Mesenchymal stem cell (in vitro differentiated cells and primary cell): ENCODE results near the gene GALNT2.
A peak's percentile ranks its signal among the peaks of the same experiment; 100 is the strongest.

Source experiments
- DNase-seq: peaks from one replicate; pipeline ENCODE4 v3.0.0-alpha.2; 2013
- H2AFZ ChIP-seq: one replicate; pipeline ENCODE4 v1.6.1; 2013; ENCODE audit warnings: low read depth, mild to moderate bottlenecking, control low read depth, inconsistent platforms, low read length, moderate library complexity
- H2AK5ac ChIP-seq: 2 replicates; pipeline ENCODE4 v1.6.1; 2013; ENCODE audit warnings: low read length, moderate library complexity, mild to moderate bottlenecking, inconsistent platforms; ENCODE audit not compliant: severe bottlenecking
- H2BK120ac ChIP-seq: one replicate; pipeline ENCODE4 v1.6.1; 2013; ENCODE audit warnings: low read depth, mild to moderate bottlenecking, inconsistent platforms, low read length, moderate library complexity
- H2BK12ac ChIP-seq, 2 experiments: one replicate each; pipeline ENCODE4 v1.6.1; 2013; ENCODE audit warnings: inconsistent platforms in 2 of 2, low read length in 2 of 2, mild to moderate bottlenecking in 2 of 2, moderate library complexity in 2 of 2, control low read depth in 1 of 2
- H2BK15ac ChIP-seq: one replicate; pipeline ENCODE4 v1.6.1; 2013; ENCODE audit warnings: mild to moderate bottlenecking, low read depth, inconsistent platforms; ENCODE audit not compliant: poor library complexity, severe bottlenecking
- H2BK5ac ChIP-seq: 2 replicates; pipeline ENCODE4 v1.6.1; 2013; ENCODE audit warnings: low read depth, mild to moderate bottlenecking, low read length, control low read depth, inconsistent platforms; ENCODE audit not compliant: poor library complexity, severe bottlenecking
- H3K14ac ChIP-seq, 2 experiments: one replicate each; pipeline ENCODE4 v1.6.1; 2013; ENCODE audit warnings: inconsistent platforms in 2 of 2, low read length in 2 of 2, control low read depth in 1 of 2, mild to moderate bottlenecking in 1 of 2, moderate library complexity in 1 of 2
- H3K18ac ChIP-seq, 2 experiments: one replicate each; pipeline ENCODE4 v1.6.1; 2013; ENCODE audit warnings: inconsistent platforms in 2 of 2, low read length in 2 of 2, control low read depth in 1 of 2, low read depth in 1 of 2, mild to moderate bottlenecking in 1 of 2
- H3K23ac ChIP-seq, 2 experiments: one replicate each; pipeline ENCODE4 v1.6.1; 2013; ENCODE audit warnings: inconsistent platforms in 2 of 2, low read length in 2 of 2, mild to moderate bottlenecking in 2 of 2, moderate library complexity in 2 of 2, control low read depth in 1 of 2
- H3K27ac ChIP-seq: 2 replicates; pipeline ENCODE4 v1.5.1; 2013; ENCODE audit warnings: mild to moderate bottlenecking, moderate library complexity, low read length, control low read depth, inconsistent platforms; ENCODE audit not compliant: poor library complexity, severe bottlenecking
- H3K27me3 ChIP-seq, 2 experiments: 2 replicates each; pipeline versions ENCODE4 v1.6.1 to v1.7.0; 2013; ENCODE audit warnings: low read length in 2 of 2, mild to moderate bottlenecking in 2 of 2, moderate library complexity in 2 of 2, control low read depth in 1 of 2, inconsistent platforms in 1 of 2; ENCODE audit not compliant: control insufficient read depth in 1 of 2, insufficient read depth in 1 of 2
- H3K36me3 ChIP-seq, 2 experiments: 2 replicates each; pipeline versions ENCODE4 v1.6.1 to v1.7.0; 2013; ENCODE audit warnings: low read length in 2 of 2, control low read depth in 1 of 2, inconsistent platforms in 1 of 2, low read depth in 1 of 2, mild to moderate bottlenecking in 1 of 2; ENCODE audit not compliant: insufficient read depth in 2 of 2, control insufficient read depth in 1 of 2
- H3K4ac ChIP-seq, 2 experiments: one replicate each; pipeline ENCODE4 v1.6.1; 2013; ENCODE audit warnings: inconsistent platforms in 2 of 2, low read length in 2 of 2, mild to moderate bottlenecking in 2 of 2, moderate library complexity in 2 of 2, control low read depth in 1 of 2, low read depth in 1 of 2
- H3K4me1 ChIP-seq: 2 replicates; pipeline ENCODE4 v1.6.1; 2013; ENCODE audit warnings: low read depth, low read length, control low read depth; ENCODE audit not compliant: control insufficient read depth, insufficient read depth
- H3K4me2 ChIP-seq: 2 replicates; pipeline ENCODE4 v1.6.1; 2013; ENCODE audit warnings: low read length, mild to moderate bottlenecking, inconsistent platforms; ENCODE audit not compliant: poor library complexity, severe bottlenecking
- H3K4me3 ChIP-seq, 2 experiments: 2 replicates each; pipeline versions ENCODE4 v1.5.1 to v1.7.0; 2013; ENCODE audit warnings: low read length in 2 of 2, mild to moderate bottlenecking in 2 of 2, control low read depth in 1 of 2, low read depth in 1 of 2; ENCODE audit not compliant: insufficient read depth in 1 of 2
- H3K79me1 ChIP-seq: replicated peaks from 2 replicates; pipeline ENCODE4 v1.6.1; 2013; ENCODE audit warnings: mild to moderate bottlenecking, control low read depth, low read length, inconsistent platforms; ENCODE audit not compliant: poor library complexity, severe bottlenecking
- H3K9ac ChIP-seq: 2 replicates; pipeline ENCODE4 v1.7.0; 2013; ENCODE audit warnings: mild to moderate bottlenecking, low read length, moderate library complexity
- H3K9me3 ChIP-seq: 2 replicates; pipeline ENCODE4 v1.7.0; 2013; ENCODE audit warnings: mild to moderate bottlenecking, low read length; ENCODE audit not compliant: control insufficient read depth
- H4K8ac ChIP-seq: one replicate; pipeline ENCODE4 v1.6.1; 2013; ENCODE audit warnings: inconsistent platforms, mild to moderate bottlenecking, low read length, moderate library complexity
- H4K91ac ChIP-seq: one replicate; pipeline ENCODE4 v1.6.1; 2013; ENCODE audit warnings: mild to moderate bottlenecking, low read length, inconsistent platforms
- WGBS: methylation state at CpG from one replicate; pipeline ENCODE4 v1.1.7; 2013; ENCODE audit warnings: mixed read lengths; 5-methylcytosine and 5-hydroxymethylcytosine counted together

Gene GALNT2

GRCh38 chr1:230157420-230158390 lies 90.7 kb downstream of the GALNT2 start:
- H3K9me3 ChIP-seq: no peaks in the 10 kb centered on the region
- H2AFZ ChIP-seq: no peak overlapping the region
- H2BK12ac ChIP-seq: no peak overlapping the region
- no peak overlapping the region for H2AK5ac ChIP-seq
- H3K4me2 ChIP-seq: no peak overlapping the region
- no peak overlapping the region for H3K14ac ChIP-seq
- H3K4me1 ChIP-seq: peaks cover 11% of the 10 kb centered on the region
- H4K8ac ChIP-seq: no peak overlapping the region
- H3K27ac ChIP-seq: no peak overlapping the region
- H3K4ac ChIP-seq: no peak overlapping the region
- no peaks in the 10 kb centered on the region for H3K36me3 ChIP-seq
- no peak overlapping the region for H2BK15ac ChIP-seq
- H3K27me3 ChIP-seq: no peaks in the 10 kb centered on the region
- DNase-seq: no peak
- no peak overlapping the region for H3K23ac ChIP-seq
- WGBS: 82% methylated on average over 11 of the region's 12 CpGs
- H3K79me1 ChIP-seq: peaks cover 43% of the 10 kb centered on the region
- no peak overlapping the region for H4K91ac ChIP-seq
- no peak overlapping the region for H3K9ac ChIP-seq
- H3K4me3 ChIP-seq: no peak overlapping the region
- no peak overlapping the region for H2BK5ac ChIP-seq
- peak overlapping the region in 1 of 2 experiments; percentile 25 for H3K18ac ChIP-seq
- no peak overlapping the region for H2BK120ac ChIP-seq

- H2BK5ac ChIP-seq: no peak overlapping the region
- H3K27me3 ChIP-seq: no peaks in the 10 kb centered on the region
- peaks cover 37% of the 10 kb centered on the region for H3K79me1 ChIP-seq
- H3K23ac ChIP-seq: no peak overlapping the region
- 78% methylated on average over 11 of the region's 12 CpGs for WGBS
- no peak overlapping the region for H2BK12ac ChIP-seq
- H2BK120ac ChIP-seq: no peak overlapping the region
- no peak overlapping the region for H4K91ac ChIP-seq
- H3K9me3 ChIP-seq: no peaks in the 10 kb centered on the region
- no peak overlapping the region for H3K4me3 ChIP-seq
- H3K9ac ChIP-seq: no peak overlapping the region
- DNase-seq: no peak
- H3K27ac ChIP-seq: no peak overlapping the region
- peaks cover 15% of the 10 kb centered on the region for H3K4me1 ChIP-seq
- H3K4ac ChIP-seq: no peak overlapping the region
- H2AFZ ChIP-seq: no peak overlapping the region
- H3K18ac ChIP-seq: no peak overlapping the region
- no peaks in the 10 kb centered on the region for H3K36me3 ChIP-seq
- H2AK5ac ChIP-seq: no peak overlapping the region
- H4K8ac ChIP-seq: no peak overlapping the region
- H2BK15ac ChIP-seq: no peak overlapping the region
- no peak overlapping the region for H3K14ac ChIP-seq
- H3K4me2 ChIP-seq: no peak overlapping the region
Measured at GRCh38 chr1:230158415-230159291, 91.6 kb downstream of the GALNT2 start.

- Histone ChIP-seq H2AFZ (no peak overlapping the region), H3K4me3 (no peak overlapping the region), H3K27ac (no peak overlapping the region), H3K36me3 (no peaks in the 10 kb centered on the region), H3K9me3 (no peaks in the 10 kb centered on the region), H4K8ac (peak overlapping the region; percentile 46), H2BK120ac (no peak overlapping the region), H3K4me2 (no peak overlapping the region), H2BK12ac (peak overlapping the region in 1 of 2 experiments; percentile 23), H3K4ac (no peak overlapping the region), H4K91ac (no peak overlapping the region), H2BK5ac (no peak overlapping the region), H3K14ac (no peak overlapping the region), H3K18ac (no peak overlapping the region), H3K4me1 (peaks cover 16% of the 10 kb centered on the region), H2AK5ac (no peak overlapping the region), H3K27me3 (no peaks in the 10 kb centered on the region), H3K23ac (peak overlapping the region in 1 of 2 experiments; percentile 64), H3K9ac (no peak overlapping the region), H2BK15ac (no peak overlapping the region), H3K79me1 (peaks cover 36% of the 10 kb centered on the region)
- DNase-seq: no peak
- 98% methylated on average over 6 of the region's 6 CpGs for WGBS
Measured at GRCh38 chr1:230159580-230159979, 92.5 kb downstream of the GALNT2 start.
